HG03342 (cell line): Measurements from ENCODE around the gene BAIAP2L1.

ENCODE experiments used
- ATAC-seq: cut with Tn5 transposase; IDR thresholded peaks from one replicate; pipeline ENCODE4 v1.9.1; 2021; ENCODE audit warnings: mild to moderate bottlenecking, moderate library complexity; ENCODE audit not compliant: unreplicated experiment

The BAIAP2L1 gene

GRCh38 chr7:98281757-98282606 is 118.9 kb downstream of the BAIAP2L1 start:
- ATAC-seq, result peak; percentile 37

GRCh38 chr7:98280791-98281756 is 119.8 kb downstream of the BAIAP2L1 start, which contains the start of gene BRI3:
Gene BRI3, plus strand, starts transcription at chr7:98281686. Its CDS starts 110 bp downstream, at chr7:98281796.
- peak; percentile 72 for ATAC-seq

GRCh38 chr7:98280296-98280695 is 120.6 kb downstream of the BAIAP2L1 start:
- no peak for ATAC-seq

- ATAC-seq, result no peak
Measured at GRCh38 chr7:98278936-98279335, 122.0 kb downstream of the BAIAP2L1 start.

- ATAC-seq, result no peak
Measured at GRCh38 chr7:98278408-98278807, 122.5 kb downstream of the BAIAP2L1 start.

- no peak for ATAC-seq
Measured at GRCh38 chr7:98276241-98276761, 124.6 kb downstream of the BAIAP2L1 start.

GRCh38 chr7:98267303-98267702 is 133.6 kb downstream of the BAIAP2L1 start:
- no peak for ATAC-seq

GRCh38 chr7:98266840-98267239 is 134.1 kb downstream of the BAIAP2L1 start:
- no peak for ATAC-seq

- ATAC-seq, result no peak
Measured at GRCh38 chr7:98265841-98266271, 135.0 kb downstream of the BAIAP2L1 start.

- no peak for ATAC-seq
Measured at GRCh38 chr7:98257701-98258100, 143.2 kb downstream of the BAIAP2L1 start.

GRCh38 chr7:98256431-98256830 is 144.5 kb downstream of the BAIAP2L1 start:
- ATAC-seq, result no peak

- no peak for ATAC-seq
Measured at GRCh38 chr7:98254951-98255610, 145.8 kb downstream of the BAIAP2L1 start.

GRCh38 chr7:98254516-98254915 is 146.4 kb downstream of the BAIAP2L1 start:
- ATAC-seq, result no peak

GRCh38 chr7:98252425-98253054 is 148.3 kb downstream of the BAIAP2L1 start:
- ATAC-seq, result peak; percentile 30

- peak; percentile 96 for ATAC-seq
Measured at GRCh38 chr7:98251601-98252424, 149.1 kb downstream of the BAIAP2L1 start, which contains the start of gene TECPR1. Gene TECPR1, minus strand, starts transcription at chr7:98252232. Its CDS starts 6,086 bp downstream, at chr7:98246146.

- peak; percentile 20 for ATAC-seq
Measured at GRCh38 chr7:98251231-98251600, 149.7 kb downstream of the BAIAP2L1 start.

GRCh38 chr7:98250789-98251188 is 150.1 kb downstream of the BAIAP2L1 start:
- ATAC-seq, result peak; percentile 21

GRCh38 chr7:98249106-98249505 is 151.8 kb downstream of the BAIAP2L1 start:
- no peak for ATAC-seq

GRCh38 chr7:98248156-98248555 is 152.7 kb downstream of the BAIAP2L1 start:
- no peak for ATAC-seq
